Neural cell (in vitro differentiated cells): ENCODE results near the gene IGF2BP3. TPM values are rescaled to one million over a fixed set of nuclear protein-coding genes. Genes with fewer than 3 reads are reported as not detected.

Experiments used
- H2AFZ ChIP-seq: fragments of 200-600, 300-800 bp; sonication (generic), shearing (Covaris generic); 2 replicates; pipeline ENCODE4 v1.6.0; 2014; ENCODE audit warnings: low read depth, mild to moderate bottlenecking, antibody characterized with exemption, low read length, moderate library complexity
- H3F3A ChIP-seq: fragments of 200-600 bp; shearing (Covaris generic); 2 replicates; pipeline ENCODE4 v1.6.1; 2016; ENCODE audit warnings: mild to moderate bottlenecking, moderate library complexity, mixed read lengths, antibody characterized with exemption, low read length; ENCODE audit not compliant: insufficient read depth, poor library complexity, severe bottlenecking
- H3K27ac ChIP-seq: fragments of 200-600, 300-800 bp; sonication (generic), shearing (Covaris generic); 2 replicates; pipeline ENCODE4 v1.5.1; 2014; ENCODE audit warnings: mild to moderate bottlenecking, low read length, moderate library complexity
- H3K27me3 ChIP-seq: fragments of 300-800, 200-600 bp; sonication (generic), shearing (Covaris generic); 2 replicates; pipeline ENCODE4 v1.6.0; 2014; ENCODE audit warnings: mild to moderate bottlenecking, low read depth, low read length, moderate library complexity; ENCODE audit not compliant: insufficient read depth
- H3K36me3 ChIP-seq: fragments of 300-800, 200-600 bp; sonication (generic), shearing (Covaris generic); 2 replicates; pipeline ENCODE4 v1.5.1; 2014; ENCODE audit warnings: mild to moderate bottlenecking, antibody characterized with exemption, low read length, moderate library complexity; ENCODE audit not compliant: insufficient read depth
- H3K4me2 ChIP-seq: fragments of 300-800, 200-600 bp; sonication (generic), shearing (Covaris generic); 2 replicates; pipeline ENCODE4 v1.6.0; 2014; ENCODE audit warnings: mild to moderate bottlenecking, low read length
- H3K4me3 ChIP-seq: fragments of 300-800, 200-600 bp; sonication (generic), shearing (Covaris generic); 2 replicates; pipeline ENCODE4 v1.5.1; 2014; ENCODE audit warnings: mild to moderate bottlenecking, low read length, moderate library complexity
- H3K79me2 ChIP-seq: fragments of 200-600 bp; shearing (Covaris generic); replicated peaks from 2 replicates; pipeline ENCODE4 v1.6.0; 2014; ENCODE audit warnings: mild to moderate bottlenecking, low read length, moderate library complexity; ENCODE audit not compliant: insufficient read depth
- H3K9ac ChIP-seq: fragments of 300-800, 200-600 bp; sonication (generic), shearing (Covaris generic); 2 replicates; pipeline ENCODE4 v1.6.1; 2016; ENCODE audit warnings: mild to moderate bottlenecking, low read length, mixed read lengths
- H3K9me2 ChIP-seq: fragments of 200-600 bp; shearing (Covaris generic); 2 replicates; pipeline ENCODE4 v1.6.1; 2016; ENCODE audit warnings: mild to moderate bottlenecking, low read length, mixed read lengths; ENCODE audit not compliant: insufficient read depth
- H3K9me3 ChIP-seq: fragments of 200-600, 300-800 bp; sonication (generic), shearing (Covaris generic); 2 replicates; pipeline ENCODE4 v1.6.1; 2016; ENCODE audit warnings: mild to moderate bottlenecking, mixed run types, low read length, moderate library complexity, mixed read lengths
- H4K20me1 ChIP-seq: fragments of 200-600 bp; shearing (Covaris generic); 2 replicates; pipeline ENCODE4 v1.6.1; 2016; ENCODE audit warnings: mild to moderate bottlenecking, mixed run types; ENCODE audit not compliant: insufficient read depth
- CTCF ChIP-seq: fragments of 450-650 bp; IDR thresholded peaks from 2 replicates; pipeline ENCODE4 v1.5.1; 2014; ENCODE audit warnings: antibody characterized with exemption, mild to moderate bottlenecking, moderate library complexity; ENCODE audit not compliant: poor library complexity, severe bottlenecking
- EP300 ChIP-seq: fragments of 450-650 bp; conservative IDR thresholded peaks from 2 replicates; pipeline ENCODE4 v1.6.1; 2014; ENCODE audit warnings: antibody characterized with exemption, mild to moderate bottlenecking, moderate library complexity; ENCODE audit not compliant: poor library complexity, severe bottlenecking
- EZH2 ChIP-seq: fragments of 200-600, 300-800 bp; shearing (Covaris generic), sonication (generic); IDR thresholded peaks from 2 replicates; pipeline ENCODE4 v1.6.1; 2014; ENCODE audit warnings: antibody characterized with exemption, low read length, borderline replicate concordance, mild to moderate bottlenecking; ENCODE audit not compliant: insufficient read depth, poor library complexity, severe bottlenecking
- MXI1 ChIP-seq: fragments of 450-650 bp; conservative IDR thresholded peaks from 2 replicates; pipeline ENCODE4 v1.6.1; 2014; ENCODE audit warnings: antibody characterized with exemption, mild to moderate bottlenecking; ENCODE audit not compliant: poor library complexity, severe bottlenecking
- POLR2AphosphoS5 ChIP-seq: IDR thresholded peaks from 2 replicates; pipeline ENCODE4 v1.6.1; 2012
- RAD21 ChIP-seq: fragments of 450-650 bp; conservative IDR thresholded peaks from 2 replicates; pipeline ENCODE4 v1.6.1; 2014; ENCODE audit warnings: antibody characterized with exemption, mild to moderate bottlenecking, moderate library complexity
- REST ChIP-seq: IDR thresholded peaks from 2 replicates; pipeline ENCODE4 v1.6.1; 2012; ENCODE audit warnings: borderline replicate concordance
- SMC3 ChIP-seq: fragments of 450-650 bp; conservative IDR thresholded peaks from 2 replicates; pipeline ENCODE4 v1.6.1; 2014; ENCODE audit warnings: antibody characterized with exemption, mild to moderate bottlenecking, moderate library complexity; ENCODE audit not compliant: poor library complexity
- TAF1 ChIP-seq: IDR thresholded peaks from 2 replicates; pipeline ENCODE4 v1.6.1; 2012; ENCODE audit warnings: low read depth
- polyA plus RNA-seq: library from polyadenylated mRNA; depleted of rRNA; stranded (reverse); fragments of >200 nt; gene quantifications from 2 replicates; pipeline ENCODE4 v1.2.3, GENCODE V29; 2014

Gene IGF2BP3
- polyA plus RNA-seq, 1 donor from 2014 or later = 29.6 TPM

- Histone ChIP-seq H3K36me3 (no peaks in the 10 kb centered on the region), H4K20me1 (no peaks in the 10 kb centered on the region), H3K9me2 (no peaks in the 10 kb centered on the region), H3K9ac (no peak overlapping the region), H3K4me3 (no peak overlapping the region), H3K27me3 (no peaks in the 10 kb centered on the region), H3K9me3 (peaks cover 3% of the 10 kb centered on the region), H3K27ac (no peak overlapping the region), H3K4me2 (no peak overlapping the region), H3F3A (no peaks in the 10 kb centered on the region), H3K79me2 (no peaks in the 10 kb centered on the region), H2AFZ (no peak overlapping the region)
- TF ChIP-seq REST (no peak), SMC3 (no peak), EP300 (no peak)
Observed at GRCh38 chr7:23334482-23335056, 135.7 kb downstream of the IGF2BP3 start.

GRCh38 chr7:23333671-23334246 is 136.5 kb downstream of the IGF2BP3 start:
- Histone ChIP-seq H2AFZ (no peak overlapping the region), H3K4me2 (no peak overlapping the region), H3K9me3 (peaks cover 3% of the 10 kb centered on the region), H3K9ac (no peak overlapping the region), H3K9me2 (no peaks in the 10 kb centered on the region), H3K4me3 (no peak overlapping the region), H3K79me2 (no peaks in the 10 kb centered on the region), H3K27me3 (no peaks in the 10 kb centered on the region), H3K27ac (no peak overlapping the region), H3K36me3 (peaks cover 4% of the 10 kb centered on the region), H3F3A (no peaks in the 10 kb centered on the region), H4K20me1 (no peaks in the 10 kb centered on the region)
- no peak for TF ChIP-seq MXI1
- TF ChIP-seq EP300 = peak; percentile 84
- peak; percentile 80 for TF ChIP-seq POLR2AphosphoS5
- no peak for TF ChIP-seq TAF1
- no peak for TF ChIP-seq RAD21
- TF ChIP-seq REST = peak; percentile 24
- no peak for TF ChIP-seq SMC3
- TF ChIP-seq CTCF = no peak
- TF ChIP-seq EZH2 = no peak
